SK-N-SH (cell line): Measurements from ENCODE around the gene SYT1.

Source experiments
- CHD2 ChIP-seq: fragments of 150-350 bp; IDR thresholded peaks from 2 replicates; pipeline ENCODE4 v1.6.1; 2018; ENCODE audit warnings: low read length; ENCODE audit not compliant: partially characterized antibody
- CTCF ChIP-seq: fragments of 200-600 bp; sonication (generic); IDR thresholded peaks from 2 replicates; pipeline ENCODE4 v1.6.1; 2017; ENCODE audit warnings: antibody characterized with exemption, mild to moderate bottlenecking, moderate library complexity
- ELF1 ChIP-seq: IDR thresholded peaks from 2 replicates; pipeline ENCODE4 v1.4.0; 2012
- MAX ChIP-seq: IDR thresholded peaks from 2 replicates; pipeline ENCODE4 v1.4.0; 2012; ENCODE audit warnings: low read depth
- USF1 ChIP-seq: IDR thresholded peaks from 2 replicates; pipeline ENCODE4 v1.4.0; 2012; ENCODE audit warnings: low read depth, borderline replicate concordance

- TF ChIP-seq CTCF, result no peak
- TF ChIP-seq ELF1, result no peak
- TF ChIP-seq USF1, result no peak
- no peak for TF ChIP-seq CHD2
- no peak for TF ChIP-seq MAX
Observed at GRCh38 chr12:79448816-79449215, 584.2 kb downstream of the SYT1 start.
